ENCODE measurements around the gene LHX2. TPM values are rescaled to one million over a fixed set of nuclear protein-coding genes. Genes with fewer than 3 reads are reported as not detected.

LHX2 gene, protein sequence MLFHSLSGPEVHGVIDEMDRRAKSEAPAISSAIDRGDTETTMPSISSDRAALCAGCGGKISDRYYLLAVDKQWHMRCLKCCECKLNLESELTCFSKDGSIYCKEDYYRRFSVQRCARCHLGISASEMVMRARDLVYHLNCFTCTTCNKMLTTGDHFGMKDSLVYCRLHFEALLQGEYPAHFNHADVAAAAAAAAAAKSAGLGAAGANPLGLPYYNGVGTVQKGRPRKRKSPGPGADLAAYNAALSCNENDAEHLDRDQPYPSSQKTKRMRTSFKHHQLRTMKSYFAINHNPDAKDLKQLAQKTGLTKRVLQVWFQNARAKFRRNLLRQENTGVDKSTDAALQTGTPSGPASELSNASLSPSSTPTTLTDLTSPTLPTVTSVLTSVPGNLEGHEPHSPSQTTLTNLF
- not detected in 2 replicates for total RNA-seq

DNA sequence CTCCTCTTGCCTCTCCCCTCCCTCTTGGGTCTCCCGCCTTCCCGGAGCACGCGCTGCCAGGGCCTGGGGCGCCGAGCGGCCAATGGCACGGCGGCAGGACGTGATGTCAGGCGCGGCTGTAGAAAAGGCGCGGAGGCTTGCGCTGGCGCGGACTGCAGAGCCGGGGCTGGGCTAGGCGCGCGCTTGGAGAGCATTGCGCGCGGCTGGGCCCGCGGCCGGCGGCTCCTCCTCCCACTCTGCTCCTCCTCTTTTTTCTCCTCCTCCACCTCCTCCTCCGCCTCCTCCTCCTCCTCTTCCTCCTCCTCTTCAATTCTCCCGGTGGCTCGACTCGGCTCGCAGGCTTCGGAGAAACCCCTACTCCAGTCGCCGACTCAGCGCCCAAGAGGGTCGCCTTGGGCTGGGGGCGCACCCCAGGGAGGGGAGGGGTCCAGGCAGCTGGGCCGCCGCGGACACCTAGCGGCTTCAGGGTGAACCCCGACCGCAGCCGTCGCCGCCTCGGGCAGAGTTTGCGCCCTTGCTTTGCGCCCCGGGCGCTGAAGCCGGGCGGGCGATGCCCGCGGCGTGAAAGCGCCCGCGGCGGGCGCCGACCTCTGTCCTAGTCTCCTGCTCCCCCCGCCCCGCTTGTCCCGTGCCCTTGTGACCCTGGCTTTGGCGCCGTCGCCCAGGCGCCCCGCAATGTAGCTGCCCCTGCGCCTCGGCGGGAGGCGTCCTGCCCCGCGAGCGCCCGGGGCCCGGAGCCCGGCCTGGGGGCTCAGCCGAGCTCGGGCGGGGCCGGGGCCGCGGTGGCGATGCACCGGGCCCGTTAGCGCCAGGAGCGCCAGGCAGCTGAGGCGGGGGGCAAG, at the start of gene LHX2:
LHX2 (plus strand) TSS at position 309 of the 842 bp plus-strand sequence. CDS start 581 bp downstream, outside the sequence.

Other genes starting within 250 kb of the LHX2 start
- gene DENND1A, start 81.6 kb upstream of the LHX2 start, total RNA-seq, result 20.0 and 23.6 TPM in 2 replicates
- gene NEK6, start 246.2 kb downstream of the LHX2 start, total RNA-seq, result 83.1 and 91.8 TPM in 2 replicates

Data from smooth muscle cell of the pulmonary artery (primary cell).